Activated naive CD8-positive, alpha-beta T cell treated with anti-CD3 and anti-CD28 coated beads, Interleukin-2, amount 50 U/mL, for 24 hours (primary cell): ENCODE measurements around the gene PCSK4.
A peak's percentile ranks its signal among the peaks of the same experiment; 100 is the strongest.
"Not testable (repeated sequence)": the region's sequence is repeated elsewhere in the genome, so short reads cannot be mapped to it uniquely, and the experiment has no call there.

ENCODE experiments used
- ATAC-seq: fragments of 150-1000 bp; cut with Tn5 transposase; one replicate; pipeline ENCODE4 v1.10.0; 2021
- DNase-seq: peaks from one replicate; pipeline ENCODE4 v3.0.0; 2021
- H3K27ac Mint-ChIP-seq: one replicate; pipeline ENCODE4 v1.8.0; 2021; ENCODE audit warnings: mild to moderate bottlenecking, mixed read lengths
- H3K27me3 Mint-ChIP-seq: one replicate; pipeline ENCODE4 v1.8.0; 2021; ENCODE audit warnings: mixed read lengths
- H3K36me3 Mint-ChIP-seq: one replicate; pipeline ENCODE4 v1.8.0; 2021; ENCODE audit warnings: low read depth, mixed read lengths
- H3K4me1 Mint-ChIP-seq: one replicate; pipeline ENCODE4 v1.8.0; 2021; ENCODE audit warnings: mixed read lengths
- H3K4me3 Mint-ChIP-seq: one replicate; pipeline ENCODE4 v1.8.0; 2021; ENCODE audit warnings: mild to moderate bottlenecking, moderate library complexity, mixed read lengths
- H3K9me3 Mint-ChIP-seq: one replicate; pipeline ENCODE4 v1.8.0; 2021; ENCODE audit warnings: mixed read lengths

The PCSK4 gene

DNA sequence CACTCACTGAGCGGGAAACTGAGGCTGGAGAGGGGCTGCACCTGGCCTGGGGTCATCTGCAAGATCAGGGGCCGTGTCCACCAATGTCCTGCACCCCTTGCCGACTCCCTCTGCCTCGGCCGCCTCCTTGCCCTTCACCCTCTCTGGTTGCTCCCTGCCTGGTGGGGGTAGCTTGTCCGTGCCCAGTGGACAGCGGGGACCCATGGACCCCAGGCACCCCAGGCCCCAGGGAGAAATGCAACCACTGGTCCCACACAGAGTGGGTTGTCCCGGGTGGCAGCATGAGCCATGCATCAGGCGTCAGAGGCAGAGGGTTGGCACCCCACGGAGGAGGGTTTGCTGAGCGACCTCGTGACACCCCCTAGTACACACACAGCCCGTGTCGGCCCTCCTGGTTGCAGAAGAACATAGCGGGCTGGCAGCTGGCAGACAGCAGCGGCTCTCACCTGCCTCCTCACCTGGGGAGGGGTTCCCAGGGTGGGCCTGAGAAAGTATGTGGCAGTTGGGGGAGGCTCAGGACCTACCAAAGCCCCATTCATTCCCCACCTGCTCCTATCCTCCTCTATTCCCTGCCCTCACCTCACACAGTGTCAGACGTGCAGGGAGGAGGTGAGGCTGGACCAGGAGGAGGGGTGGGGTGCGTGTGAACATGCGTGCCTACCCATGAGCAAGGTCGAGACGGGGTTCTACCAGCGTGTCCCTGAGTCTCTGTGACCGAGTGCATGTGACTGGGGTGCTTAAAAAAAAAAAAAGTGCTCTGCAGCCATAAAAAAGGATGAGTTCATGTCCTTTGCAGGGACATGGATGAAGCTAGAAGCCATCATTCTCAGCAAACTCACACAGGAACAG is 14.0 kb upstream of the PCSK4 start:
- no peak overlapping the region for H3K27ac Mint-ChIP-seq
- ATAC-seq (no peak), DNase-seq (no peak)
- peaks cover 2% of the 10 kb centered on the region for H3K36me3 Mint-ChIP-seq
- H3K4me1 Mint-ChIP-seq, result peaks cover 19% of the 10 kb centered on the region
- peaks cover 16% of the 10 kb centered on the region for H3K27me3 Mint-ChIP-seq
- H3K4me3 Mint-ChIP-seq, result no peak overlapping the region
- no peaks in the 10 kb centered on the region for H3K9me3 Mint-ChIP-seq

DNA sequence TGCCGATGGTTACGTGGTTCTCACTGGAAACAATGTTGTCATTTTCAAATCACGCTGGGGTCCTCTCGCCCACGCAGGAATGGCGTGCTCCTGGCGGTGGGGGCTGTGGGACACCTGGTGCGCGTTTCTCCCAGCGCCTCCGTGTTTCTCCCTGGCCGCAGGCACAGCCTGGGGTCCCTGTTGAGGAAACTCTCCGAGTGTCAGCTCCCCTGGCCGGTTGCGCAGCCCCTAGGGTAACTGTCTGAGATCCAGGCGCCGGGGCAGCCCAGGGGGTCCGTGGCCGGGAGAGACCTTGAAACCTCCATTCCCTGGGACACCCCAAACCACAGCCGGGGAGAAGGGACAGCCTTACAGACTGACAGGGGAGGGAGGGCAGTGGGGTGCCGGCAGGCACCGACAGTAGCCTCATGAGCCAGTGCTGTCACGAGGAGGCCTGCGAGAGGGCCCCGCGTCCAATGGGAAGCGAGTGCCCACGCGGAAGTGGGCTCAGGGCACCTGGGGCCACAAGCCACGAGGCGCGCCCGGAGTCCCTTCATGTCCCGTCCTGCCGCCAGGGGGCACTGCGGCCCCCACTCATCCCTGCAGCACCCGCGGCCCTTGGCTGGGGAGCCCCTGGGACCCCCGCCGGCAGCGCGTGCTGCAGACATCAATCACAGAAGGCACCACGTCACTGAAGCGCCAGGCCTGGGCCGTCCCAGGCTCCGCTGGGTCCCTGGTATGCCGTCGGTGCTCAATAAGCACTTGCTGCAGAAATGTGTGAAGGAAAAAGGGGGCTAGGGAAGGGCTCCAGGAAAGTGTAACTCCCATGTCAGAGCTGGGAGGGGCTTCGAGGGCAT is 13.2 kb upstream of the PCSK4 start:
- H3K27ac Mint-ChIP-seq, result no peak overlapping the region
- peaks cover 2% of the 10 kb centered on the region for H3K36me3 Mint-ChIP-seq
- no peaks in the 10 kb centered on the region for H3K9me3 Mint-ChIP-seq
- ATAC-seq (peak; percentile 42), DNase-seq (peak; percentile 83)
- no peak overlapping the region for H3K4me3 Mint-ChIP-seq
- H3K27me3 Mint-ChIP-seq, result peaks cover 16% of the 10 kb centered on the region
- peaks cover 19% of the 10 kb centered on the region for H3K4me1 Mint-ChIP-seq

DNA sequence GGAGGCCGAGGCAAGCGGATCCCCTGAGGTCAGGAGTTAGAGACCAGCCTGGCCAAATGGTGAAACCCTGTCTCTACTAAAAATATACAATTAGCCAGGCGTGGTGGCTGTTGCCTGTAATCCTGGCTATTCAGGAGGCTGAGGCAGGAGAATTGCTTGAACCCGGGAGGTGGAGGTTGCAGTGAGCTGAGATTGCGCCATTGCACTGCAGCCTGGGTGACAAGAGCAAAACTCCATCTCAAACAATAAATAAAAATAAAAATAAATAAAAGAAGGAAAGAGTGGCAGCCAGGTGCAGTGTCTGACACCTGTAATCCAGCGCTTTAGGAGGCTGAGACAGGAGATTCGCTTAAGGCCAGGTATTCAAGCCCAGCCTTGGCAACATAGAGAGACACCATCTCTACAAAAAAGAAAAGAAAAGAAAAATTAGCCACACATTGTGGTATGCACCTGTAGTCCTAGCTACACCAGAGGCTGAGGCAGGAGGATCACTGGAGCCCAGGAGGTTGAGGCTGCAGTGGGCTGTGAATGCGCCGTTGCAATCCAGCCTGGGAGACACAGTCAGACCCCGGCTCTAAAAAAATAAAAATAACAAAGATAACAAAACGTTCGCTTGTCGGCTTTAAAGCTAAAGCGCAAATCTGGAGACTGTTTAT is 12.4 kb upstream of the PCSK4 start:
- H3K27ac Mint-ChIP-seq, result no peak overlapping the region
- ATAC-seq, result no peak
- no peak for DNase-seq
- H3K4me1 Mint-ChIP-seq, result peaks cover 14% of the 10 kb centered on the region
- H3K9me3 Mint-ChIP-seq, result no peaks in the 10 kb centered on the region
- no peak overlapping the region for H3K4me3 Mint-ChIP-seq
- H3K27me3 Mint-ChIP-seq, result peaks cover 13% of the 10 kb centered on the region
- H3K36me3 Mint-ChIP-seq, result no peaks in the 10 kb centered on the region

GRCh38 chr19:1501200-1501595 is 11.0 kb upstream of the PCSK4 start:
- DNase-seq, result no peak
- no peak overlapping the region for H3K27ac Mint-ChIP-seq
- H3K9me3 Mint-ChIP-seq, result no peaks in the 10 kb centered on the region
- no peak for ATAC-seq
- H3K27me3 Mint-ChIP-seq, result peaks cover 11% of the 10 kb centered on the region
- H3K4me1 Mint-ChIP-seq, result peaks cover 9% of the 10 kb centered on the region
- H3K4me3 Mint-ChIP-seq, result no peak overlapping the region
- no peaks in the 10 kb centered on the region for H3K36me3 Mint-ChIP-seq

- not testable (repeated sequence) for H3K27ac Mint-ChIP-seq, H3K4me3 Mint-ChIP-seq, H3K4me1 Mint-ChIP-seq, H3K9me3 Mint-ChIP-seq, DNase-seq, H3K36me3 Mint-ChIP-seq, ATAC-seq, H3K27me3 Mint-ChIP-seq
Observed at GRCh38 chr19:1499231-1499630, 9.1 kb upstream of the PCSK4 start.

DNA sequence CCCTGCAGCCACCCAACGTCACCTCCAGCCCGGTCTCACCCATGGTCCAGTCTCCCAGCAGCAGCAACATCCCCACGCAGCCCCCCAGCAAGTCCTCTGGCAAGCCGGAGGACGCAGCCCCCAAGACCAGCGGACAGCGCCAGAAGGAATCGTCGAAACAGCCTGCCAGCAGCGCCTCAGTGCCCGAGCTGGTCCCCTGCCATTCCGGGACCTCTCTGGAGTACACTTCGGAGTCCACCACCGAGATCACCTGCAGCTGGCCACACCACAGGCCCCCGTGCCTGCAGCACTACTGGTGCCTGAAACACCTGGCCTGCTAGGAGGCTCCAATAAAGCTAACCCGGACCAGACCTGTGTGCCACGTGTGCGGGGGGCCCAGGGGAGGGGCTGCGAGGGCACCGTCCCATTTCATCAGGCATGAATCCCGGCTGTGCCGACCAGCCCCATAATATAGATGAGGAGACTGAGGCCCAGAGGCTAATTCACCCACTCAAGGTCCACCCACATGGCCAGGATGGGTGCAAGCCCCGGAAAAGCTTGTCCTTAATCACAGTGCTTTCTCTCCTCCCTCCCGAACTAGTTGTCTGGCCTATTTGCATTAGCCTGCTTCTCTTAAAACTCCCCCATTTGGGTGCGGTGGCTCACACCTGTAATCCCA is 7.6 kb upstream of the PCSK4 start:
- Mint-ChIP-seq H3K4me3 (no peak overlapping the region), H3K27me3 (peaks cover 2% of the 10 kb centered on the region), H3K4me1 (peaks cover 2% of the 10 kb centered on the region), H3K9me3 (no peaks in the 10 kb centered on the region), H3K36me3 (no peaks in the 10 kb centered on the region), H3K27ac (no peak overlapping the region)
- ATAC-seq, result no peak
- no peak for DNase-seq

- Mint-ChIP-seq H3K27ac (no peak overlapping the region), H3K4me3 (no peak overlapping the region), H3K4me1 (no peaks in the 10 kb centered on the region), H3K9me3 (no peaks in the 10 kb centered on the region), H3K27me3 (peaks cover under 1% of the 10 kb centered on the region), H3K36me3 (no peaks in the 10 kb centered on the region)
- ATAC-seq (no peak), DNase-seq (no peak)
Observed at GRCh38 chr19:1496714-1497577, 6.8 kb upstream of the PCSK4 start.

DNA sequence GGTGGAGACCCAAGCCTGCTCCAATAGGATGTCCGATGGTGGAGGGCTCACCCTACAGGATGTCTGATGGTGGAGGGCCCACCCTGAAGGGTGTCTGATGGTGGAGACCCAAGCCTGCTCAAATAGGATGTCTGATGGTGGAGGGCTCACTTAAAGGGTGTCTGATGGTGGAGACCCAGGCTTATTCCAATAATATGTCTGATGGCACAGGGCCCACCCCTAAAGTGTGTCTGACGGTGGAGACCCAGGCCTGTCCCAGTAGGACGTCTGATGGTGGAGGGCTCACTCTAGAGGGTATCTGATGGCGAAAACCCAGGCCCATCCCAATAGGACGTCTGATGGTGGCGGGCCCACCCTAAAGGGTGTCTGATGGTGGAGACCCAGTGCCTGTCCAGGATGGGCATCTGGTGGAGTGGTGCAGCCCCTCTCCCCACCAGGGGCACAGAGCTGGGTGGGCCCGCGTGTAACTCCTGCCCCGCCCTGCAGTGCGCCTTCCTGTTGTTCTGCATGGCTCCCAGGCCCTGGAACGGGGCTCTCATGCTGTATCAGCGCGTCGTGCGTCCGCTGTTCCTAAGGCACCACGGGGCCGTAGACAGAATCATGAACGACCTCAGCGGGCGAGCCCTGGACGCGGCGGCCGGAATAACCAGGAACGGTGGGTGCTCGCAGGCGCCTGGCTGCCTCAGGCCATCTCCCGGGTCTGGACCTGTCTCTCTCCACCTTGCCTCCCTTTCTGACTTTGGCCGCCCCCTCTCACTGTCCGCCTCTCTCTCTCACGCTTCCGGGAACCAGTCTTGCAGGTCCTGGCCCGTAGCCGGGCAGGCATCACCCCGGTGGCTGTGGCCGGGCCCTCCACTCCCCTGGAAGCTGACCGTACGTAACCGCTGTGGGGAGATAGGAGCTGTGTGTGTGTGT is 5.9 kb upstream of the PCSK4 start:
- Mint-ChIP-seq H3K4me3 (no peak overlapping the region), H3K27me3 (peaks cover 4% of the 10 kb centered on the region), H3K27ac (no peak overlapping the region), H3K9me3 (no peaks in the 10 kb centered on the region), H3K4me1 (peaks cover 3% of the 10 kb centered on the region), H3K36me3 (no peaks in the 10 kb centered on the region)
- no peak for ATAC-seq
- no peak for DNase-seq

- Mint-ChIP-seq H3K27me3 (peaks cover 6% of the 10 kb centered on the region), H3K36me3 (no peaks in the 10 kb centered on the region), H3K4me3 (no peak overlapping the region), H3K27ac (no peak overlapping the region), H3K9me3 (no peaks in the 10 kb centered on the region), H3K4me1 (peaks cover 6% of the 10 kb centered on the region)
- DNase-seq, result no peak
- no peak for ATAC-seq
Observed at GRCh38 chr19:1495051-1495798, 5.1 kb upstream of the PCSK4 start.

DNA sequence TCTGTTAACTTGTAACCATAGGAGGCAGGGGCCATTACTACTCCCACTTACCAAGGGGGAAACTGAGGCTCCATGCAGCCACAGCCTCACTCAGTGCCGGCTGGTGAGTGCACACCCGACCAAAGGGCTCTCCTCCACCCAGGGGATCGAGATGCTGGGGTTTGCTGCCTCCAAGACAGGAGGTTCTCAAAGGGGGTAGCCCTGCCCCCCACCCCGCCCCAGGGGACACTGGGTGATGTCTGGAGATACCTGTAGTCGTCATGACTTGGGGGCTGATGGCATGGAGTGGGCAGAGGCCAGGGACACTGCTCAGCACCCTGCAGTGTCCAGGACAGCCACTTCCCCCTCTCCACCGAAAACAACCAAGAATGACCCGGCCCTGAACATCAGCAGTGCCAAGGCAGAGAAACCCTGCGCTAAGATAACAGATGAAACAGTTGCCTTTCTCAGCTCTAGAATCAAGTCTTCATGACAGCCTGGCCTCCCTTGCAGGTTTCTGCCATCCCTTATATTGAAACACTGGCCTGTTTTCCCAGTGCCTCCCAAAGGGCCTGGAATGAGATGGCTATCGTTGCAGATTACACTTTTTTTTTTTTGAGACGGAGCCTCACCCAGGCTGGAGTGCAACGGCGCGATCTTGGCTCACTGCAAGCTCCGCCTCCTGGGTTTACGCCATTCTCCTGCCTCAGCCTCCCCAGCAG is 4.1 kb upstream of the PCSK4 start:
- no peak for ATAC-seq
- Mint-ChIP-seq H3K9me3 (no peaks in the 10 kb centered on the region), H3K4me3 (no peak overlapping the region), H3K27me3 (peaks cover 6% of the 10 kb centered on the region), H3K27ac (no peak overlapping the region), H3K36me3 (no peaks in the 10 kb centered on the region), H3K4me1 (peaks cover 11% of the 10 kb centered on the region)
- DNase-seq, result no peak

DNA sequence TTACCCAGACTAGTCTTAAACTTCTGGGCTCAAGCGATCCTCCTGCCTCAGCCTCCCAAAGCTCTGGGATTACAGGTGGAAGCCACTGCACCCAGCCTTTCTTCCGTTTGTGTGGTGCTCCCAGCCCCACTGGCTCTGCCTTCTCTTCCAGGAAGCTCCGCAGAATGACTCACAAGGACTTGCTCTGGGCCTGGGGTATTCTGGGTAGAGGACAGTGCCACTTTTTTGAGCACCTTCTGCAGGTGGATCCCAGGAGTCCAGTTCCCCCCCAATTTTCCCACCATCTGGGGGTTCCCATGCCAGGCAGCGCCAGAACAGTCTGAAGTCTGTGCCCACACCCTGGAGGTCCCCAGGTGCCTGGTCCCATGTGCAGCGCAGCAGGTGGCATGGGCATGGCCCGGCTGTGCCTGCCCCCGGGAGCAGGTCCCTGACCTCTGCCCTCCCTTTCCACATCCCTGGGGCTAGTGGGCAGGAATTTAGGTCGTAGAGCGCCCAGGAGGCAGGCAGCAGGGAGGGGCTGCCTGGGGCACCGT is 2.4 kb upstream of the PCSK4 start:
- no peaks in the 10 kb centered on the region for H3K36me3 Mint-ChIP-seq
- no peak overlapping the region for H3K4me3 Mint-ChIP-seq
- no peak overlapping the region for H3K27ac Mint-ChIP-seq
- ATAC-seq (no peak), DNase-seq (no peak)
- peaks cover 6% of the 10 kb centered on the region for H3K27me3 Mint-ChIP-seq
- peaks cover 12% of the 10 kb centered on the region for H3K4me1 Mint-ChIP-seq
- H3K9me3 Mint-ChIP-seq, result no peaks in the 10 kb centered on the region

GRCh38 chr19:1491849-1492170 is 1.7 kb upstream of the PCSK4 start:
- H3K36me3 Mint-ChIP-seq, result no peaks in the 10 kb centered on the region
- H3K4me1 Mint-ChIP-seq, result peaks cover 12% of the 10 kb centered on the region
- peak overlapping the region; percentile 71 for H3K4me3 Mint-ChIP-seq
- ATAC-seq (no peak), DNase-seq (no peak)
- H3K27ac Mint-ChIP-seq, result peak overlapping the region; percentile 64
- H3K27me3 Mint-ChIP-seq, result peaks cover 6% of the 10 kb centered on the region
- H3K9me3 Mint-ChIP-seq, result no peaks in the 10 kb centered on the region
